HG02938 (cell line): ENCODE data around the gene TAF4.
"Not testable (repeated sequence)": the region's sequence is repeated elsewhere in the genome, so short reads cannot be mapped to it uniquely, and the experiment has no call there.

Experiments used
- ATAC-seq: cut with Tn5 transposase; IDR thresholded peaks from one replicate; pipeline ENCODE4 v1.9.1; 2021; ENCODE audit warnings: mild to moderate bottlenecking, moderate library complexity; ENCODE audit not compliant: unreplicated experiment

TAF4 gene

GRCh38 chr20:61949714-61950640, 115.7 kb downstream of the TAF4 start:
- no peak for ATAC-seq

- no peak for ATAC-seq
Measured at GRCh38 chr20:61949363-61949713, 116.3 kb downstream of the TAF4 start.

- ATAC-seq: no peak
Measured at GRCh38 chr20:61948586-61949362, 116.9 kb downstream of the TAF4 start.

- not testable (repeated sequence) for ATAC-seq
Measured at GRCh38 chr20:61948056-61948455, 117.6 kb downstream of the TAF4 start.

GRCh38 chr20:61945495-61945894, 120.2 kb downstream of the TAF4 start:
- not testable (repeated sequence) for ATAC-seq

GRCh38 chr20:61944967-61945366, 120.7 kb downstream of the TAF4 start:
- not testable (repeated sequence) for ATAC-seq

- no peak for ATAC-seq
Measured at GRCh38 chr20:61942526-61942925, 123.2 kb downstream of the TAF4 start.

- no peak for ATAC-seq
Measured at GRCh38 chr20:61941721-61942405, 123.8 kb downstream of the TAF4 start.

GRCh38 chr20:61940976-61941720, 124.5 kb downstream of the TAF4 start:
- ATAC-seq: no peak

- no peak for ATAC-seq
Measured at GRCh38 chr20:61940491-61940890, 125.2 kb downstream of the TAF4 start.

- ATAC-seq: no peak
Measured at GRCh38 chr20:61939691-61940360, 125.9 kb downstream of the TAF4 start.

- no peak for ATAC-seq
Measured at GRCh38 chr20:61938839-61939690, 126.6 kb downstream of the TAF4 start.

- ATAC-seq: no peak
Measured at GRCh38 chr20:61937963-61938838, 127.5 kb downstream of the TAF4 start.

GRCh38 chr20:61937146-61937962, 128.3 kb downstream of the TAF4 start:
- ATAC-seq: no peak

- no peak for ATAC-seq
Measured at GRCh38 chr20:61936701-61937131, 129.0 kb downstream of the TAF4 start.

- no peak for ATAC-seq
Measured at GRCh38 chr20:61935926-61936700, 129.6 kb downstream of the TAF4 start.
